PC-3 (cell line): Measurements from ENCODE around the gene ZCCHC14. TPM values are rescaled to one million over a fixed set of nuclear protein-coding genes. Genes with fewer than 3 reads are reported as not detected.
"Not testable (repeated sequence)": the region's sequence is repeated elsewhere in the genome, so short reads cannot be mapped to it uniquely, and the experiment has no call there.

Experiments used
- ATAC-seq: fragments of 200-7000 bp; cut with Tn5 transposase; 2 replicates; pipeline ENCODE4 v1.9.1; 2020; ENCODE audit warnings: mild to moderate bottlenecking, moderate library complexity
- BruUV-seq: library from RNA; stranded (reverse); fragments of 400-500 nt; replicated peaks from 2 replicates; lab custom pipeline; 2021; lab: Mats Ljungman, UMichigan
- CTCF ChIA-PET: fragments of 300-600 bp; sonication (Branson Sonifier 250); formaldehyde crosslinking; loops from one replicate; lab custom pipeline; 2022; ENCODE audit warnings: antibody characterized with exemption; lab: Charles Lee
- POLR2A ChIA-PET: fragments of 300-600 bp; sonication (Branson Sonifier 250); formaldehyde crosslinking; loops from one replicate; lab custom pipeline; 2022; ENCODE audit warnings: antibody characterized with exemption; ENCODE audit not compliant: unreplicated experiment; lab: Charles Lee
- DNase-seq: peaks from one replicate; pipeline ENCODE4 v3.0.0-alpha.2; 2015
- H2AFZ ChIP-seq: fragments of 300-600 bp; sonication (generic); 2 replicates; pipeline ENCODE4 v1.6.0; 2016; ENCODE audit warnings: antibody characterized with exemption, low read length
- H3F3A ChIP-seq: fragments of 300-600 bp; sonication (generic); one replicate; pipeline ENCODE4 v1.6.0; 2017; ENCODE audit warnings: antibody characterized with exemption, low read length, control low read depth, mild to moderate bottlenecking; ENCODE audit not compliant: unreplicated experiment
- H3K27ac ChIP-seq: fragments of 300-600 bp; sonication (generic); 2 replicates; pipeline ENCODE4 v1.5.1; 2016; ENCODE audit warnings: mild to moderate bottlenecking, low read length
- H3K27me3 ChIP-seq: fragments of 300-600 bp; sonication (generic); 2 replicates; pipeline ENCODE4 v1.6.1; 2016; ENCODE audit warnings: low read length, mixed read lengths
- H3K36me3 ChIP-seq: fragments of 300-600 bp; sonication (generic); 2 replicates; pipeline ENCODE4 v1.6.1; 2016; ENCODE audit warnings: low read depth, mixed run types, low read length, mixed read lengths
- H3K4me1 ChIP-seq: fragments of 300-600 bp; sonication (generic); 2 replicates; pipeline ENCODE4 v1.5.1; 2016; ENCODE audit warnings: low read length; ENCODE audit not compliant: insufficient read depth
- H3K4me2 ChIP-seq: fragments of 300-600 bp; sonication (generic); 2 replicates; pipeline ENCODE4 v1.6.0; 2016; ENCODE audit warnings: low read length
- H3K4me3 ChIP-seq: fragments of 300-600 bp; sonication (generic); 2 replicates; pipeline ENCODE4 v1.5.1; 2016; ENCODE audit warnings: mild to moderate bottlenecking, low read length, mixed read lengths
- H3K79me2 ChIP-seq: fragments of 300-600 bp; sonication (generic); 2 replicates; pipeline ENCODE4 v1.6.1; 2017; ENCODE audit warnings: low read length, mixed read lengths
- H3K9ac ChIP-seq: fragments of 300-600 bp; sonication (generic); 2 replicates; pipeline ENCODE4 v1.6.0; 2016; ENCODE audit warnings: mild to moderate bottlenecking, low read length
- H3K9me2 ChIP-seq: fragments of 300-600 bp; sonication (generic); replicated peaks from 2 replicates; pipeline ENCODE4 v1.6.1; 2016; ENCODE audit warnings: mixed run types, low read length, mixed read lengths
- H3K9me3 ChIP-seq: fragments of 300-600 bp; sonication (generic); 2 replicates; pipeline ENCODE4 v1.6.1; 2016; ENCODE audit warnings: low read length, mixed read lengths
- H4K20me1 ChIP-seq: fragments of 300-600 bp; sonication (generic); 2 replicates; pipeline ENCODE4 v1.6.1; 2016; ENCODE audit warnings: low read length, mixed read lengths
- EZH2 ChIP-seq: fragments of 300-600 bp; sonication (generic); IDR thresholded peaks from one replicate; pipeline ENCODE4 v1.6.1; 2017; ENCODE audit warnings: antibody characterized with exemption, mild to moderate bottlenecking, low read length; ENCODE audit not compliant: unreplicated experiment
- EZH2phosphoT487 ChIP-seq: fragments of 300-600 bp; sonication (generic); IDR thresholded peaks from 2 replicates; pipeline ENCODE4 v1.6.1; 2018; ENCODE audit warnings: mild to moderate bottlenecking, antibody characterized with exemption, low read length, borderline replicate concordance
- intact Hi-C: fragments of 100-400 bp; cut with micrococcal nuclease; formaldehyde crosslinking; loops from 2 replicates; pipeline ENCODE4 v1.9.0; 2023
- total RNA-seq: library from RNA; depleted of rRNA; stranded (reverse); fragments of >200 nt; gene quantifications from 2 replicates; pipeline ENCODE4 v1.2.3, GENCODE V29; 2014
- TF ChIP-seq, protein P1 (sequence below): fragments of 300-600 bp; sonication (generic); conservative IDR thresholded peaks from 2 replicates; pipeline ENCODE4 v1.5.1; 2017; ENCODE audit warnings: antibody characterized with exemption, low read depth, mild to moderate bottlenecking, low read length

ZCCHC14 gene
- total RNA-seq, 1 experiment from 2014 or later: 5.3 TPM

DNA sequence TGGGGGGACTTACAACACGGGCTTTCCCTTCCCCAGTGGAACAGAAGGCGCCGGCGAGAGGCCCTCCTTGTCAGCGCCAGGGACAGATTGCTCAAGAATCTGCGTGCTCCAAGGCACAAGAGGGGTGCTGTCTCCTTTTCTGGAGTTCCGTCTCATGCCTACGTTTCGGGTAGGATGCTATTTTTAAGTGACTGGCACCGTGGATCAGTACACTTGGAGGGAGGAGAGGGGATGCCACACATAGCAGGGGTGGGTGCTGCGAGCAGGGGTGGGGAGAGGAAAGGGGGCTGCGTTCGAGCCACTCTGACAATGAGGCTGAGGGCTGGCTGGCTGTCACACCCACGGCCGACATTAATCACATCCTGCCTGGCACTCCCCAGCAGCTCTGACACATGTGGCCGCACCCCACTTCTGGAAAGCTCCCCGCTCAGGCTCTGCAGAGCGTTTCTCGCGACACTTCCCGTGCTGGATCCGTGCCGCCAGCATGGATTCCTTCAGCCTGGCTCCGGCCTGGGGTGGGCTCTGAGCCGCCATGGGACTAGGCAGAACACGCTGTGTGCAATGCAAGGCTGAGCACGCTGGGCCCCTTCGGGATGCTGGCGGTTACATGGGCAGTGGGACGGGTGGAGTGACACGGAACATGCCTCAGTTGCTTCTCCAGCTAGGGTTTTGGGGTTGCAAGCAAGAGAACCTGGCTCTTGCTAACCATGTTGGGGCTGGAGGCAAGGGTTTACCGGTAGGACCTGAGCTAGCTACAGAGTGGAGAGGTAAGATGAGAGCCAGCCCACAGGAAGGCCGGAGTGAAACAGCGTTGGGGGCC is 25.0 kb upstream of the ZCCHC14 start:
- BruUV-seq: not testable (repeated sequence)

DNA sequence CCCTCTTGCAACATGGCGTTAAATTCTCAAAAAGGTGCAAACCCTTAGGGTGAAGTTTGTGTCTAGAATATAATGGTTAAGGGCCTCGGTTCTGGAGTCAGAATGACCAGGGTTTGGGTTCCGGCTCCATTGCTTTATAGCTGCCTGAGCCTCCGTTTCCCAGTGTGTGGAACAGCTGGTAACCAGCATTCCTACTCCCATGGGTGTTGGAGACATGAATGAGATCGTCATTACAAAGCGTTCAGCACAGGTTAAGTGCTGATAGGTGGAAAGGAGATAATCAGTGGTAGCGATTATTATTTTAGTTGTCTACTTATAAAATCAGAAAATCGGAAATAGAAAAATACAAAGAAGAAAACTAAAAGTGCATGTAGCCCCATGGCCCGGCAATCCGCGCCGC is 23.5 kb upstream of the ZCCHC14 start:
- no peaks in the 10 kb centered on the region for H3K36me3 ChIP-seq
- no peaks in the 10 kb centered on the region for H3K79me2 ChIP-seq
- H2AFZ ChIP-seq: no peak overlapping the region
- H4K20me1 ChIP-seq: no peaks in the 10 kb centered on the region
- ATAC-seq: no peak
- H3K4me3 ChIP-seq: no peak overlapping the region
- no peak overlapping the region for H3K4me2 ChIP-seq
- H3K9me3 ChIP-seq: no peaks in the 10 kb centered on the region
- H3F3A ChIP-seq: no peaks in the 10 kb centered on the region
- H3K27ac ChIP-seq: no peak overlapping the region
- no peak overlapping the region for H3K9ac ChIP-seq
- no TSS peak for BruUV-seq
- DNase-seq: no peak
- peaks cover 13% of the 10 kb centered on the region for H3K4me1 ChIP-seq
- no peaks in the 10 kb centered on the region for H3K9me2 ChIP-seq
- ChIA-PET CTCF (no interaction called here), POLR2A (no interaction called here)
- TF ChIP-seq, protein P1, sequence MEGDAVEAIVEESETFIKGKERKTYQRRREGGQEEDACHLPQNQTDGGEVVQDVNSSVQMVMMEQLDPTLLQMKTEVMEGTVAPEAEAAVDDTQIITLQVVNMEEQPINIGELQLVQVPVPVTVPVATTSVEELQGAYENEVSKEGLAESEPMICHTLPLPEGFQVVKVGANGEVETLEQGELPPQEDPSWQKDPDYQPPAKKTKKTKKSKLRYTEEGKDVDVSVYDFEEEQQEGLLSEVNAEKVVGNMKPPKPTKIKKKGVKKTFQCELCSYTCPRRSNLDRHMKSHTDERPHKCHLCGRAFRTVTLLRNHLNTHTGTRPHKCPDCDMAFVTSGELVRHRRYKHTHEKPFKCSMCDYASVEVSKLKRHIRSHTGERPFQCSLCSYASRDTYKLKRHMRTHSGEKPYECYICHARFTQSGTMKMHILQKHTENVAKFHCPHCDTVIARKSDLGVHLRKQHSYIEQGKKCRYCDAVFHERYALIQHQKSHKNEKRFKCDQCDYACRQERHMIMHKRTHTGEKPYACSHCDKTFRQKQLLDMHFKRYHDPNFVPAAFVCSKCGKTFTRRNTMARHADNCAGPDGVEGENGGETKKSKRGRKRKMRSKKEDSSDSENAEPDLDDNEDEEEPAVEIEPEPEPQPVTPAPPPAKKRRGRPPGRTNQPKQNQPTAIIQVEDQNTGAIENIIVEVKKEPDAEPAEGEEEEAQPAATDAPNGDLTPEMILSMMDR: no peak
- TF ChIP-seq EZH2phosphoT487: no peak
- TF ChIP-seq EZH2: no peak
- no peaks in the 10 kb centered on the region for H3K27me3 ChIP-seq
- intact Hi-C loops: no loop called here

More for the DNA sequence above, 25.0 kb upstream of the ZCCHC14 start:
- H3K9ac ChIP-seq, H3K36me3 ChIP-seq, H3F3A ChIP-seq, H3K9me3 ChIP-seq, POLR2A ChIA-PET, CTCF ChIA-PET, H3K27me3 ChIP-seq, intact Hi-C loops, H4K20me1 ChIP-seq, H3K9me2 ChIP-seq, H3K27ac ChIP-seq, H3K4me3 ChIP-seq, H3K79me2 ChIP-seq: not testable (repeated sequence)
- Histone ChIP-seq H3K4me1 (peaks cover 13% of the 10 kb centered on the region), H2AFZ (peak overlapping the region; percentile 42; the same call in 1 of the 2 replicates), H3K4me2 (peak overlapping the region; percentile 26; the same call in 1 of the 2 replicates)
- ATAC-seq (peak; percentile 54), DNase-seq (peak; percentile 14)

DNA sequence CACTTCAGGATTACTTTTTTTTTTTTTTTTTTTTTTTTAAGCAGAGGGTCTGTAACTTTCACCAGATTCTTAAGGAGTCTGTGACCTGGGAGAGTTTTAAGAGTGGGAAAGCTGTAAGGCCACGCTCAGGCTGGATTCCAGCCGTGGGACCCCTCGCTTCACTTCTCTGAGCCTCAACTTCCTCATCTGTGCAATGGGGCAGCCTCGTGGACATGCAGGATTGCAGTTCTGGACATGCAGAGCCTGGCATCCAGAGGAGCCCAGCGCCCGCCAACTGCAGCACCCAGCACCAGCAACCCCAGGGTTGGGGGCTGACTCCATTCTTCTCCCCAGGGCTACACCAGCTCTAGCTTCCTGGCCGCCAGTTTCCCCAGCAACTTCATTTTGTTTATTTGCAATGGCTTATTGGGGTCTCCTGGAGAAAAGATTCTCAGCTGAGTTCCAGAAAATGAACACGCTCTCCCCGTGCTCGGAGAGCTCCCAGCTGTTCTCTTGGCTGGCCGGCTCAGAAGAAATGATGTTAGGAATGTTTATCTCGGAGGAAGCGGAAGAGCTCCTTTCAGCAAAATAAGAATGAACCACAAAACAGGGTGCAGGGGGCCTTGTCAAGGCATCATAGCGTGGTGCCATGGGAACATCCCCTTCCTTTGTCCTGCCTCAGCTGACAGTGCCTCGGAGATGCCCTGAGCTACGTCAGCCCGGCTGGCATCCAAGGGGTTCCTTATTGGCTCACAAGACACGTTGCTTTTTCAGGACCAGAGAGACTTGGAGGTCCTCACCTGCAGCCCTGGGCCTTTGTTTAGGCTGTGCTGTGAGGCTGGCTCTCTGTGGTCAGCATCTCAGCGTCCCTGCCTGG is 22.9 kb upstream of the ZCCHC14 start:
- Histone ChIP-seq H3K4me3 (no peak overlapping the region), H3K27ac (no peak overlapping the region), H3K79me2 (no peaks in the 10 kb centered on the region), H3K27me3 (no peaks in the 10 kb centered on the region), H3K4me1 (peaks cover 13% of the 10 kb centered on the region), H2AFZ (no peak overlapping the region), H3K36me3 (no peaks in the 10 kb centered on the region), H4K20me1 (no peaks in the 10 kb centered on the region), H3K4me2 (no peak overlapping the region), H3K9me3 (no peaks in the 10 kb centered on the region), H3K9ac (no peak overlapping the region), H3K9me2 (no peaks in the 10 kb centered on the region), H3F3A (no peaks in the 10 kb centered on the region)
- DNase-seq (no peak), ATAC-seq (no peak)
- TF ChIP-seq EZH2: no peak
- TF ChIP-seq EZH2phosphoT487: no peak
- TF ChIP-seq, protein P1: no peak
- CTCF ChIA-PET: no interaction called here
- intact Hi-C loops: no loop called here
- BruUV-seq: no TSS peak
- POLR2A ChIA-PET: no interaction called here

DNA sequence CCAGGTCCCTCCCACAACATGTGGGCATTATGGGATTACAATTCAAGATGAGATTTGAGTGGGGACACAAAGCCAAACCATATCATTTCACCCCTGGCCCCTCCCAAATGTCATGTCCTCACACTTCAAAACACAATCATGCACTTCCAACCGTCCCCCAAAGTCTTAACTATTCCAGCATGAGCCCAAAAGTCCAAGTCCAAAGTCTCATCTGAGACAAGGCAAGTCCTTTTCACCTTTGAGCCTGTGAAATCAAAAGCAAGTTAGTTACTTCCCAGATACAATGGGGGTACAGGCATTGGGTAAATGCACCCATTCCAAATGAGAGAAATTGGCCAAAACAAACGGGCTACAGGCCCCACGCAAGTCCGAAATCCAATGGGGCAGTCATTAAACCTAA is 17.0 kb upstream of the ZCCHC14 start:
- H3K9me2 ChIP-seq, DNase-seq, H3K9ac ChIP-seq, intact Hi-C loops, POLR2A ChIA-PET, H3K36me3 ChIP-seq, H3K79me2 ChIP-seq, H3K27ac ChIP-seq, H3F3A ChIP-seq, H3K9me3 ChIP-seq, H4K20me1 ChIP-seq, CTCF ChIA-PET, BruUV-seq, ATAC-seq, H3K27me3 ChIP-seq, H2AFZ ChIP-seq, H3K4me3 ChIP-seq, H3K4me1 ChIP-seq, H3K4me2 ChIP-seq: not testable (repeated sequence)
